ENCODE data around the gene F8. TPM values are rescaled to one million over a fixed set of nuclear protein-coding genes. Genes with fewer than 3 reads are reported as not detected.
A peak's percentile ranks its signal among the peaks of the same experiment; 100 is the strongest.
"Not testable (repeated sequence)": the region's sequence is repeated elsewhere in the genome, so short reads cannot be mapped to it uniquely, and the experiment has no call there.

F8 gene
- total RNA-seq, 2 experiments from 2014 or later = 7.5 to 8.9 TPM

DNA sequence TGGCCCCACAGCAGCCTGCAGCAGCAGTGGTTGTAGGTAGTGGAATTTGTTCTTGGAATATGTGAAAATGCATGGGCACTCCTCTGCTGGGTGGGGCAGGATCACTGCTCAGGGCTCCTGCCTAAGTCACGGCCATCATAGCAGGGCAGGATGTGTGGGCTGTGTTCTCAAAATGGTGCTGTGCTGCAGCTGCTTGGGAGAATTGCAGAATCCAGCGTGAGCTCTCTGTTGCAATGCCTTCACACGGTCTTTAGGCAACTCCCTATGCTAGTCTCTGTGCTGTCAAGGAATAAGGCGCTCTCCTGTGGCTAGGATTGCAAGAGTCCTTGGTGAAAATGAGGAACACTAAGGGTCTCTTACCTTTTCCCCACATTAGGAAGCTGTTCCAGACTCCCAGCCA, 42.9 kb downstream of the F8 start:
- intact Hi-C loops (cut with micrococcal nuclease) = loop anchor here (1.0 to 5.0 kb wide), 5 partner anchors 61 to 237 kb away; partner anchors contain the start of genes BRCC3, CMC4, MTCP1 and VBP1
- Mint-ChIP-seq H3K4me1 (ENCODE audit: low read depth) (peaks cover 2% of the 10 kb centered on the region), H3K4me3 (no peak overlapping the region), H3K27ac (no peak overlapping the region), H3K27me3 (no peaks in the 10 kb centered on the region), H3K9me3 (peaks cover 4% of the 10 kb centered on the region), H3K36me3 (no peaks in the 10 kb centered on the region)
- ChIA-PET CTCF (interaction anchor here (0.8 to 2.1 kb wide), 7 partner anchors 9 to 106 kb away, joined by 3 to 18 read pairs (median 7); no protein-coding TSS in a partner anchor), POLR2A (no interaction called here)
- DNase-seq = no peak

DNA sequence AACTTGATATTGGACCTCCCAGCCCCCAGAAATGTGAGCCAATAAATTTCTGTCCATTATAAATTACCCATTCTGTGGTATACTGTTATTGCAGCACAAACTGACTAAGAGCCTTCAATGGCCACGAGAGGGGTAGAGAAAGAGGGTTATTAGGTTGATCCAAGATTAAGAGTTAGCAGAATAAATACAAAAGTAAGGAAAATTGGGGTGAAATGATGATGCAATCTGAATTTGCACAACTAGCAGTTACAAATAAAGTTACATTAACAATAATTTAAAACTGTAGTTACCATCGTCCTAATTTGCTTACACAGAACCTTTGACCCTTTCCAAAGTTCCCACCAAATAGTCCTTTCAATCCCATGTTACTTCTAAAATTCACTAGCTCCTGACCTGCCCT, 54.2 kb downstream of the F8 start:
- intact Hi-C loops (cut with micrococcal nuclease) = no loop called here
- H3K4me3 Mint-ChIP-seq = no peak overlapping the region
- H3K27ac Mint-ChIP-seq = no peak overlapping the region
- no peaks in the 10 kb centered on the region for H3K36me3 Mint-ChIP-seq
- no peak for DNase-seq
- peaks cover 1% of the 10 kb centered on the region for H3K27me3 Mint-ChIP-seq
- H3K9me3 Mint-ChIP-seq = no peaks in the 10 kb centered on the region
- H3K4me1 Mint-ChIP-seq (ENCODE audit: low read depth) = no peaks in the 10 kb centered on the region
- POLR2A ChIA-PET = no interaction called here
- CTCF ChIA-PET = no interaction called here

DNA sequence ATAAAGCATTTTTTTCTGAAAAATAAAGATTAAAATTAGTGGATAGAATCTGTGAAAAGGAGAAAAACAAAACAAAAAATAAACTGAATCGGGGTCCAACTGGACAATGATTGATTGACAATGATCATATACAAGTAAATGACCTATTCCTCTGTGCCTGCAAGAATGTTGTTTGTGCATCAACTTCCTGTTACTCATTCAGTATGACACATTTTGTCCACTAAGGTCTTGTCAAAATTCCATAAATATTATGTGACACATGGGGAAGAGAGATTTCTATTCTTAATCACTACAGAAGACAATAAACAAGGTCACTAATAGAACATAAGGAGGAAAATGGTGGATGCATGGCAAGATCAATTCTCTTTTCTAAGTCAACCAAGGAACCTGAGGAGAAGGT, 54.9 kb downstream of the F8 start:
- DNase-seq = no peak
- H3K27me3 Mint-ChIP-seq = peaks cover 1% of the 10 kb centered on the region
- no peak overlapping the region for H3K4me3 Mint-ChIP-seq
- no peaks in the 10 kb centered on the region for H3K36me3 Mint-ChIP-seq
- H3K9me3 Mint-ChIP-seq = no peaks in the 10 kb centered on the region
- intact Hi-C loops (cut with micrococcal nuclease) = no loop called here
- CTCF ChIA-PET = no interaction called here
- POLR2A ChIA-PET = no interaction called here
- no peak overlapping the region for H3K27ac Mint-ChIP-seq
- H3K4me1 Mint-ChIP-seq (ENCODE audit: low read depth) = no peaks in the 10 kb centered on the region

DNA sequence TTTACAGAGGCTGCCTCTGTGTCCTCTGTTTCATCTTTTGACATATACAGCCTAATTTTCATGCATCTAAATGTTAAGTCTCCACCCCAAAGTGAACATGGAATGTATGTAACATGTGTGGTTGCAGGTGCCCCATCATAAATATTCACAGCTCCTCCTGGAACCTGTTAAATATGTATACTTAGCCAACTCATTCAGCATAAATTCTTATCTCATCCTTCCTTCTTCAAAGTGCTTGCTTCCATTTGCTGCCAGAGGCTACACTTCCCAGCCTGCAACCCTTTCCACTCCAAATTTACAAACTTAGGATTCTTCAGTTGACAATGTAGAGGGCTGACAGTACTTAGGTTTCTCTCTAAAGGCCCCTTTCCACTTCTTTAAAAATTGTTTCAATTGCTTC, 60.6 kb downstream of the F8 start:
- no peaks in the 10 kb centered on the region for H3K36me3 Mint-ChIP-seq

DNA sequence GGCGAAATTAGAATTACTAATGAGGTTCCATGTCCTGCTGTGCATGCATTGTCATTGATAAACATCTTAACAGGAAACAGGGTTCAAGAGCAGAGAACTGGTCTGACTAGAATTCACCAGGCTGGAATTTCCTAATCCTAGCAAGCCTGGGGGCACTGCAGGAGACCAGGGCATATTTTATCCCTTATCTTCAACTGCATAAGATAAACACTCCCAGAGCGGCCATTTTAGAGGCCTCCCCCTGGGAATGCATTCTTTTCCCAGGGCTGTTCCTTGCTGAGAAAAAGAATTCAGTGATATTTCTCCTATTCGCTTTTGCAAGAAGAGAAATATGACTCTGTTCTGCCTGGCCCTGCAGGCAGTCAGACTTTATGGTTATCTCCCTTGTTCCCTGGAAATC, 66.7 kb downstream of the F8 start:
- H3K27me3 Mint-ChIP-seq; H3K4me3 Mint-ChIP-seq; POLR2A ChIA-PET; DNase-seq; intact Hi-C loops (cut with micrococcal nuclease); H3K27ac Mint-ChIP-seq; CTCF ChIA-PET; H3K9me3 Mint-ChIP-seq; H3K36me3 Mint-ChIP-seq; H3K4me1 Mint-ChIP-seq (ENCODE audit: low read depth): not testable (repeated sequence)

More for the DNA sequence above, 60.6 kb downstream of the F8 start:
- intact Hi-C loops (cut with micrococcal nuclease) = no loop called here
- no peaks in the 10 kb centered on the region for H3K4me1 Mint-ChIP-seq (ENCODE audit: low read depth)
- ChIA-PET CTCF (interaction anchor here (0.6 kb wide), 1 partner anchor 187 kb away, joined by 3 read pairs; no protein-coding TSS in a partner anchor), POLR2A (no interaction called here)
- peaks cover 1% of the 10 kb centered on the region for H3K27me3 Mint-ChIP-seq
- H3K9me3 Mint-ChIP-seq = no peaks in the 10 kb centered on the region
- H3K27ac Mint-ChIP-seq = no peak overlapping the region
- H3K4me3 Mint-ChIP-seq = no peak overlapping the region
- no peak for DNase-seq

DNA sequence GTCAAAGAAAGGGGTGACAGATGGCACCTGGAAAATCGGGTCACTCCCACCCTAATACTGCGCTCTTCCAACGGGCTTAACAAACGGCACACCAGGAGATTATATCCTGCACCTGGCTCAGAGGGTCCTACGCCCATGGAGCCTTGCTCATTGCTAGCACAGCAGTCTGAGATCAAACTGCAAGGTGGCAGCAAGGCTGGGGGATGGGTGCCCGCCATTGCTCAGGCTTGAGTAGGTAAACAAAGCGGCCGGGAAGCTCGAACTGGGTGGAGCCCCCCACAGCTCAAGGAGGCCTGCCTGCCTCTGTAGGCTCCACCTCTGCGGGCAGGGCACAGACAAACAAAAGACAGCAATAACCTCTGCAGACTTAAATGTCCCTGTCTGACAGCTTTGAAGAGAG, 83.3 kb downstream of the F8 start:
- H3K4me1 Mint-ChIP-seq (ENCODE audit: low read depth); intact Hi-C loops (cut with micrococcal nuclease); POLR2A ChIA-PET; DNase-seq; H3K36me3 Mint-ChIP-seq; H3K4me3 Mint-ChIP-seq; CTCF ChIA-PET; H3K27me3 Mint-ChIP-seq; H3K9me3 Mint-ChIP-seq; H3K27ac Mint-ChIP-seq: not testable (repeated sequence)

DNA sequence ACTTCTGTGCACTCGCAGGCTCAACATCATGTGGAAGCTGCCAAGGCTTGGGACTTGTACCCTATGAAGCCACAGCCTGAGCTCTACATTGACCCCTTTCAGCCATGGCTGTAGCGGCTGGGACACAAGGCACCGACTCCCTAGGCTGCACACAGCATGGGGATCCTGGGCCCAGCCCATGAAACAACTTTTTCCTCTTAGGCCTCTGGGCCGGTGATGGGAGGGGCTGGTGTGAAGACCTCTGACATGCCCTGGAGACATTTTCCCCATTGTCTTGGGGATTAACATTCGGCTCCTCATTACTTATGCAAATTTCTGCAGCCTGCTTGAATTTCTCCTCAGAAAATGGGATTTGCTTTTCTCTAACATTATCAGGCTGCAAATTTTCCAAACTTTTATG, 97.8 kb downstream of the F8 start:
- CTCF ChIA-PET; intact Hi-C loops (cut with micrococcal nuclease); POLR2A ChIA-PET: not testable (repeated sequence)

DNA sequence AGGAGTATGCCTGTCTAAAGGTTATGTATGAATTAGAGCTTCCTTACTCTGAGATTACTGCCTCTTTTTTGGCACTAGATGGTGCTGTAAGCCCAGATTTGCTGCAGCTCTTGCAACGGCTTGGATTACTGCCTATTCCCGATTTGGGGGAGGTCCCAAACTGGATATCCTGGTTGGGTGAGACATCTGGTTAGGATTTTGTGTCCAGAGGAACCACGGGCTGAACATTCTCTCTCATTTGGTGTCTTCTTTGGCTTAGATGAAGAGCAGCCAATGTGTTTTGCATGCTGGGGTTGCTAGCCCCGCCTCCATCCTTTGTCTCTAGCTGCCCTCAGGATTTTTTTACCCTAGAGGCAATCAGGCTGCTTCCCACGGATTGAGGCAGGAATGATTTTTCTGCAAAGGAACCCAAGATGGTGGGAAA, 104.5 kb downstream of the F8 start:
- Mint-ChIP-seq H3K4me1 (ENCODE audit: low read depth) (peaks cover 1% of the 10 kb centered on the region), H3K27ac (no peak overlapping the region), H3K27me3 (peaks cover 2% of the 10 kb centered on the region), H3K36me3 (no peaks in the 10 kb centered on the region), H3K9me3 (no peaks in the 10 kb centered on the region), H3K4me3 (peak overlapping the region; percentile 54)
- intact Hi-C loops (cut with micrococcal nuclease) = loop anchor here (1.0 kb wide), 1 partner anchor 62 kb away; no protein-coding TSS in a partner anchor
- peak; percentile 20 for DNase-seq
- ChIA-PET POLR2A (no interaction called here), CTCF (interaction anchor here (0.7 to 2.5 kb wide), 25 partner anchors 9 to 346 kb away, joined by 3 to 20 read pairs (median 4); partner anchors contain the start of gene RAB39B)

More for the DNA sequence above, 97.8 kb downstream of the F8 start:
- H3K27me3 Mint-ChIP-seq; DNase-seq; H3K4me1 Mint-ChIP-seq (ENCODE audit: low read depth); H3K27ac Mint-ChIP-seq; H3K36me3 Mint-ChIP-seq; H3K9me3 Mint-ChIP-seq; H3K4me3 Mint-ChIP-seq: not testable (repeated sequence)

DNA sequence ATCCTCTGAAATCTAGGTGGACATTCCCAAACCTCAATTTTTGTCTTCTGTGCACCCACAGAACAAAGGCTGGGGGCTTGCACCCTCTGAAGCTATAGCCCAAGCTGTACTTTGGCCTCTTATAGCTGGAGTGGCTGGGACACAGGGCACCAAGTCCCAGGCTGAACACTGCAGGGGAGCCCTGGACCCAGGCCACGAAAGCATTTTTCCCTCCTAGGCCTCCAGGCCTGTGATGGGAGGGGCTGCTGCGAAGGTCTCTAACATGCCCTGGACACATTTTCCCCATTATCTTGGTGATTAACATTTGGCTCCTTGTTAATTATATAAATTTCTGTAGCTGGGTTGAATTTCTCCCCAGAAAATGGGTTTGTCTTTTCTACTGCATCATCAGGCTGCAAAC, 108.5 kb downstream of the F8 start:
- CTCF ChIA-PET = no interaction called here
- intact Hi-C loops (cut with micrococcal nuclease) = no loop called here
- Mint-ChIP-seq H3K36me3 (no peaks in the 10 kb centered on the region), H3K27ac (no peak overlapping the region), H3K4me1 (ENCODE audit: low read depth) (peaks cover 1% of the 10 kb centered on the region), H3K4me3 (no peak overlapping the region), H3K27me3 (peaks cover 2% of the 10 kb centered on the region), H3K9me3 (no peaks in the 10 kb centered on the region)
- no peak for DNase-seq
- POLR2A ChIA-PET = no interaction called here

DNA sequence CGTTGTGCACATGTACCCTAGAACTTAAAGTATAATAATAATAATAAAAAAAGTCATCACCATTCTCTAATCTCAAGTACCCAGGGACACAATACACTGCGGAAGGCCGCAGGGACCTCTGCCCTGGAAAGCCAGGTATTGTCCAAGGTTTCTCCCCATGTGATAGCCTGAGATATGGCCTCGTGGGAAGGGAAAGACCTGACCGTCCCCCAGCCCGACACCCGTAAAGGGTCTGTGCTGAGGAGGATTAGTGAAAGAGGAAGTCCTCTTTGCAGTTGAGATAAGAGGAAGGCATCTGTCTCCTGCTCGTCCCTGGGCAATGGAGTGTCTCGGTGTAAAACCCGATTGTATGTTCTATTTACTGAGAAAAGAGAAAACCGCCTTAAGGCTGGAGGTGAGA, 112.0 kb downstream of the F8 start:
- H3K36me3 Mint-ChIP-seq; H3K27ac Mint-ChIP-seq; intact Hi-C loops (cut with micrococcal nuclease); H3K4me1 Mint-ChIP-seq (ENCODE audit: low read depth); H3K27me3 Mint-ChIP-seq; H3K4me3 Mint-ChIP-seq; DNase-seq; CTCF ChIA-PET; H3K9me3 Mint-ChIP-seq; POLR2A ChIA-PET: not testable (repeated sequence)

DNA sequence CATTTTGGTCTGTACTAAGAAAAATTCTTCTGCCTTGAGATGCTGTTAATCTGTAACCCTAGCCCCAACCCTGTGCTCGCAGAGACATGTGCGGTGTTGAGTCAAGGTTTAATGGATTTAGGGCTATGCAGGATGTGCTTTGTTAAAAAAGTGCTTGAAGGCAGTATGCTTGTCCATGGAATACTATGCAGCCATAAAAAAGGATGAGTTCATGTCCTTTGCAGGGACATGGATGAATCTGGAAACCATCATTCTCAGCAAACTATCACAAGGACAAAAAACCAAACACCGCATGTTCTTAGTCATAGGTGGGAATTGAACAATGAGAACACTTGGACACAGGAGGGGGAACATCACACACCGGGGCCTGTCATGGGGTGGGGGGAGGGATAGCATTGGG, 112.5 kb downstream of the F8 start:
- H3K4me3 Mint-ChIP-seq; H3K4me1 Mint-ChIP-seq (ENCODE audit: low read depth); H3K27me3 Mint-ChIP-seq; H3K27ac Mint-ChIP-seq; DNase-seq; H3K36me3 Mint-ChIP-seq; H3K9me3 Mint-ChIP-seq; POLR2A ChIA-PET; intact Hi-C loops (cut with micrococcal nuclease): not testable (repeated sequence)
- CTCF ChIA-PET = interaction anchor here (2.3 kb wide), 1 partner anchor 8 kb away, joined by 20 read pairs; no protein-coding TSS in a partner anchor

DNA sequence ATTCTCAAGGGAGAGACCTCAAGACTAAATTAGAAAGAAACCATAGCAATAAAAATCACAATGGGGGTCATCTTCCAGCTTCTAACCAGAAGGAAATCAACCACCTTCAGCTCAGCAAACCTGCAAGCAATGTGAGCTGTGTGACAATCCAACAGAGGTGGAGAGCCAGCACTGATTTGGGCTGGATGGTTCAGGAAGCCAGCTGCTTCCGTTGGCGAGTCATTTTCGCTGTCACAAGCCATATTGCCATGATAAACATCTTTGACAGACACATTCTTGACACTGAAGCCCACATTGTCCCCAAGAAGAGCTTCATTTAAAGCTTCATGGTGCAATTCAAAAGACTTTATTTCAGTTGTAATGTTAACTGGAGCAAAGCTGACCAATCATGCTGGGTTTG, 113.7 kb downstream of the F8 start:
- POLR2A ChIA-PET = no interaction called here
- H3K36me3 Mint-ChIP-seq = no peaks in the 10 kb centered on the region
- CTCF ChIA-PET = interaction anchor here (0.9 to 2.3 kb wide), 2 partner anchors 9 to 148 kb away, joined by 3 to 20 read pairs; no protein-coding TSS in a partner anchor
- no peaks in the 10 kb centered on the region for H3K4me1 Mint-ChIP-seq (ENCODE audit: low read depth)
- no peaks in the 10 kb centered on the region for H3K9me3 Mint-ChIP-seq
- H3K4me3 Mint-ChIP-seq = no peak overlapping the region
- DNase-seq = no peak
- H3K27me3 Mint-ChIP-seq = no peaks in the 10 kb centered on the region
- intact Hi-C loops (cut with micrococcal nuclease) = no loop called here
- H3K27ac Mint-ChIP-seq = no peak overlapping the region

DNA sequence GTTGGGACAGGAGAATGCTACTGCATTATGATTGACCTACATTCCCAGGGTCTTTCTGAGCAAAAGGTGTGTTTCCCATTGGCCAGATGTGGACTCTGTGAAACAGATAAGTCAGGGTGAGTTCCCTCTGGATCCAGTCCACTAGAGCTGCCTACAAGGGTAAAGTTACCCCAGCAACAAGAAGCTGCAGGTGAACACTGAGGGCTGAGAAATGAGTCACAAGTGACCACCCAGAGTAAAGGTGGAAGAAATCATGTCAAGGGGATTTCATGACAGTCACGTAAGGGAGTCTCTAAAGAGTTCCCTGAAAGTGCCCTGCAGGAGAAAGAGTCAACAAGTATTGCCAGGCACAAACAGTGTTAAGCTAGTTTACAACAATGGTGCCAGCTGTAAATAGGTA, 120.1 kb downstream of the F8 start:
- no peak overlapping the region for H3K4me3 Mint-ChIP-seq
- CTCF ChIA-PET = interaction anchor here (2.4 kb wide), 1 partner anchor 15 kb away, joined by 13 read pairs; no protein-coding TSS in a partner anchor
- no peak overlapping the region for H3K27ac Mint-ChIP-seq
- POLR2A ChIA-PET = no interaction called here
- H3K36me3 Mint-ChIP-seq = no peaks in the 10 kb centered on the region
- DNase-seq = no peak
- H3K4me1 Mint-ChIP-seq (ENCODE audit: low read depth) = no peaks in the 10 kb centered on the region
- no peaks in the 10 kb centered on the region for H3K27me3 Mint-ChIP-seq
- no peaks in the 10 kb centered on the region for H3K9me3 Mint-ChIP-seq
- intact Hi-C loops (cut with micrococcal nuclease) = no loop called here

Data from activated CD4-positive, alpha-beta memory T cell treated with anti-CD3 and anti-CD28 coated beads for 36 hours (primary cell).